Activated CD4-positive, alpha-beta T cell treated with anti-CD3 and anti-CD28 coated beads, Interleukin-2, amount 50 U/mL, for 4 hours (primary cell): ENCODE measurements around the gene ATP6AP1.
A peak's percentile ranks its signal among the peaks of the same experiment; 100 is the strongest.

Experiments used
- DNase-seq, 2 experiments: peaks; one replicate each; pipeline ENCODE4 v3.0.0-alpha.2; 2020

ATP6AP1 gene

GRCh38 chrX:154430916-154431315 lies 2.4 kb downstream of the ATP6AP1 start:
- DNase-seq: no peak

GRCh38 chrX:154431341-154431740 lies 2.9 kb downstream of the ATP6AP1 start:
- DNase-seq: no peak

GRCh38 chrX:154432210-154432609 lies 3.7 kb downstream of the ATP6AP1 start:
- DNase-seq: no peak

DNA sequence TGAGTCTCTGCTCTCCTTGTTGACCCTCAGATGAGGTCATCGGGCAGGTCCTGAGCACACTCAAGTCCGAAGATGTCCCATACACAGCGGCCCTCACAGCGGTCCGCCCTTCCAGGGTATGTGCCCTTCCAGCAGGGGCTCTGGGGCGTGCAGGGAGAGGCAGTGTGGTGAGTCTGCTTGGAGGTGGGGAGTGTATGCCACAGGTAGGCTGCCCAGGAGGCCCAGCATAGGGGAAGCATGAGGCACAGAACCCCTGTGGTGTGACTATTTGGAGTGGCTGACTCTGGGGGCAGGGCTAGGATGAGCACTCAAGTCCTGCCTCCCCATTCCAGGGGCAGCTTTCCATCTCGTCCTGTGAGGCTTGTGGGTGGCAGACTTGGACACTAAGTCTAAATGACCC lies 5.1 kb downstream of the ATP6AP1 start:
- no peak for DNase-seq

DNA sequence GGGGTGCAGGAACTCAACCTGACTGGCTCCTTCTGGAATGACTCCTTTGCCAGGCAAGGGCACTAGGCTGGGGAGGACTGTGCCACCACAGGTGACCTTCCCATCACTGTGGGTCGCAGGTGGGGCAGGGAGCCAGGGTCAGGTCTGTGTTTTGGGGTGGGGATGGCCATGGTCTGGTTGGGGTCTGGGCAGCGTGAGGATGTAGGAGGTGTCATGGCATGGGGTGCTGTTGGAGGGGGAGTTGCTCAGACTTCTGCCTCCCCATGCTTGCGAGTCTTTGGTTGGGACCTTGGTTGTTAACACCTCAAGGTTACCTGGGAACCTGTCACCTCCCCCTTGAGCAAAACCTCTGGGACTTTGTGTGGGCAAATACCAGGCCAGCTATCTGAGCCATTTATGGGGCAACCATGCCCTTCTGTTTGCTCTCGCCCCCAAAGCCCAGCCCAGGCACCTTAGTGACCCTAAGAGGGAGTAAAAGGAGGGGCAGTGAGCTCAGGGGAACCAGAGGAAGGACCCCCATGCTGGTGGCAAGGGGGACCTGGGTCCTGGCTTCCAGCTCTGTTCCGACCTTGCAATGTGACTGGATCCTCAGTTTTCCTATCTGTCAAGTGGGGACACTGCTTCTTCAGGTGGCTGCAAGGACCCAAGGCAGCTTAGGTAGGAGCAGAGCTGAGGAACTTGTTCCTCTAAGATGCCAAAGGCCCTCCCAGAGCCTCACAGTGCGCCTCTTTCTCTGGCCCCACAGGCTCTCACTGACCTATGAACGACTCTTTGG lies 6.1 kb downstream of the ATP6AP1 start:
- DNase-seq: no peak

DNA sequence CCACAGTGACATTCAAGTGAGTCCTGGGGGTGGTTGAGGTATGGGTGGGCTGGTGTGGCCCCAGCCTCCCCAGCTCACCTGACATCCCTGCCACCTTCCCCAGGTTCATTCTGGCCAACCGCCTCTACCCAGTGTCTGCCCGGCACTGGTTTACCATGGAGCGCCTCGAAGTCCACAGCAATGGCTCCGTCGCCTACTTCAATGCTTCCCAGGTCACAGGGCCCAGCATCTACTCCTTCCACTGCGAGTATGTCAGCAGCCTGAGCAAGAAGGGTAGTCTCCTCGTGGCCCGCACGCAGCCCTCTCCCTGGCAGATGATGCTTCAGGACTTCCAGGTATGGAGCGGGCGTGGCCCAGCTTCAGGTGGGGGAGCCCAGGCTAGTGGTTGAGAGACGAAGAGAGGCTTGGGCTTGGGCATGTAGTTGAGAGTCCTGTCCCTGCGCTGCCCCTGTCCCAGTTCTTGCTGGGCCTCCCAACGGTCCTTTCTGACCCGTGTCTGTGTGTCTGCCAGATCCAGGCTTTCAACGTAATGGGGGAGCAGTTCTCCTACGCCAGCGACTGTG lies 6.8 kb downstream of the ATP6AP1 start:
- DNase-seq: no peak

- DNase-seq: peak; percentile 21 to 36
These were observed 8.0 kb downstream of the ATP6AP1 start for GRCh38 chrX:154436374-154436982.

GRCh38 chrX:154436983-154437752 lies 8.7 kb downstream of the ATP6AP1 start, which contains the start of gene GDI1:
TSS of gene GDI1 (plus strand) at chrX:154437154. CDS start at chrX:154437255, 101 bp downstream.
- DNase-seq: peak in 1 of 2 experiments; percentile 34

GRCh38 chrX:154437971-154438893 lies 9.8 kb downstream of the ATP6AP1 start:
- DNase-seq: no peak

DNA sequence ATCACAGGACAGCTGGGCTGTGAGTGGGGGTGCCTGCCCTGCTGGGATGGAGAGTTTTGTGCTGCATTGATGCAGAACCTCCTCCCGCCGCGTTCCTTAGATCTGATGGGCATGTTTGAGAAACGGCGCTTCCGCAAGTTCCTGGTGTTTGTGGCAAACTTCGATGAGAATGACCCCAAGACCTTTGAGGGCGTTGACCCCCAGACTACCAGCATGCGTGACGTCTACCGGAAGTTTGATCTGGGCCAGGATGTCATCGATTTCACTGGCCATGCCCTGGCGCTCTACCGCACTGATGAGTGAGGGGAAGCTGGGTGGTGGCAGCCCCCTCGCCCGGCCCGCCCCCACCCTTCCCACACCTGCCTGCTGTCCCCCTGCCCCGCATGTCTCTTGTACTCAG lies 11.4 kb downstream of the ATP6AP1 start:
- no peak for DNase-seq

- DNase-seq: no peak
These were observed 12.3 kb downstream of the ATP6AP1 start for GRCh38 chrX:154440623-154441357.

DNA sequence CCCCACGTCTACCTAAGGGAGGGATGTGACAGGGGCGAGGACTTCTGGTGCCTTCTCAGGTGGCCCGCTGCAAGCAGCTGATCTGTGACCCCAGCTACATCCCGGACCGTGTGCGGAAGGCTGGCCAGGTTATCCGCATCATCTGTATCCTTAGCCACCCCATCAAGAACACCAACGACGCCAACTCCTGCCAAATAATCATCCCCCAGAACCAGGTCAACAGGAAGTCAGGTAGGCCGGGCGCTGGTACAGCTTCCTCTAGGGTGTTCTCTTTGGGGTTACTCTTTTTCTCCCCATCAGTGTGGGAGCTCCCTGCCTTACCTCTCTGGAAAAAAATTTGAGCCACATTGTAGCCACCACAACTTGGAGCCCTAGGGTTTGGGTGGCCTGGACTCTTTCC lies 13.1 kb downstream of the ATP6AP1 start:
- DNase-seq: no peak

GRCh38 chrX:154441984-154442707 lies 13.7 kb downstream of the ATP6AP1 start:
- no peak for DNase-seq

- DNase-seq: no peak
These were observed 15.0 kb downstream of the ATP6AP1 start for GRCh38 chrX:154443479-154443910.

DNA sequence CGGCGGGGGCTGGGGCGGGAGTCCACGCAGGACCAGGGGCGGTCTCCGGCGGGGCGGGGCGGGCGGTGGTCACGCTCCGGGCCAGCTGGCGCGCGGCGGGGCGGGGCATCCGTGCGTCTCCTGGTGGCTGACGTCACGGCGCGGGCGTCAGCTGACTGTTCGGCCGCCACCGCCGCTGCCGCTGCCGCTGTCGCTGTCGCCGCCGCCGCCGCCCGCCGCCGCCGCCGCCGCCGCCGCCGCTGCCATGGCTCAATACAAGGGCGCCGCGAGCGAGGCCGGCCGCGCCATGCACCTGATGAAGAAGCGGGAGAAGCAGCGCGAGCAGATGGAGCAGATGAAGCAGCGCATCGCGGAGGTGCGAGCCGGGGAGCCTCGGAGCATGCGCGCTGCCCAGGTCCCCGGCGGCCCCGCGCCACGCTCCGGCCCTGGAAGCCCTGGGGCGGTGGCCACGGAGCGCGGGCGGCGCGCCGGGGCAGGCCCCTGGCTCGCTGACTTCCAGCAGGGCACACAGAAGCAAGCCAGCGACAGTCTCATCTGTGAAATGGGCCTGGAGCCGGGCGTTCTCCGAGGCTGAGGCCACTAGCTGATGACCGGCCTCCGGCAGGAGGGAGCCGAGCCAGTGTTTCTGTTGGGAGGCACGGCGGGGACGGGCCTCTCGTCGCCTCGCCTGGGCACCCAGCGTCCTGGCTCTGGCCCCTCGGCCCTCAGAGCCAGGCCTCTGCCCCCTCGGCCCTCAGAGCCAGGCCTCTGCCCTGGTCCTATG lies 15.7 kb downstream of the ATP6AP1 start, which contains the start of gene FAM50A:
FAM50A (plus strand) TSS at position 150 of the 763 bp plus-strand sequence; CDS start at position 245, 95 bp downstream.
- peak; percentile 36 to 46 for DNase-seq

- DNase-seq: no peak
These were observed 16.3 kb downstream of the ATP6AP1 start for GRCh38 chrX:154444755-154445246.

DNA sequence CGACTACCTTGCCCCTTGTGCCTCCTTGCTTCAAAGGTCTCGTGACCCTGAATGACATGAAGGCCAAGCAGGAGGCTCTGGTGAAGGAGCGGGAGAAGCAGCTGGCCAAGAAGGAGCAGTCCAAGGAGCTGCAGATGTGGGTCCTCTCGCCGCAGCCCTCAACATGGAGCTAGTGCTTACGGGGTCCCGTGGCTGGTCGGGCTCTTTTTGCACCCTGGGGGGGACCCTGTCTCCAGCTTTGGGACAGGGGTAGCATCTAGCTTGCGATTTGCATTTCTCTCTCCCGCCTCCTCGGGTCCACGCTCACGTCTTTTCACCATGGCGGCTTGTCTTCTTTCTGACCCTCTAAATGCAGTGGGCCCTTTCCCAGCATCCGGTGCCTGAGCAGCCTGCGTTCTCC lies 17.3 kb downstream of the ATP6AP1 start:
- DNase-seq: no peak

- DNase-seq: no peak
These were observed 18.0 kb downstream of the ATP6AP1 start for GRCh38 chrX:154446430-154446829.

- no peak for DNase-seq
These were observed 20.0 kb downstream of the ATP6AP1 start for GRCh38 chrX:154448484-154448883.

- DNase-seq: no peak
These were observed 21.1 kb downstream of the ATP6AP1 start for GRCh38 chrX:154449618-154450017.
